ENCODE data around the gene ZNF653.
"Not testable (repeated sequence)": the region's sequence is repeated elsewhere in the genome, so short reads cannot be mapped to it uniquely, and the experiment has no call there.

ZNF653 gene

GRCh38 chr19:11453468-11454341 is 51.9 kb downstream of the ZNF653 start:
- no peak for DNase-seq

- no peak for DNase-seq
Measured at GRCh38 chr19:11452620-11453310, 52.9 kb downstream of the ZNF653 start.

DNA sequence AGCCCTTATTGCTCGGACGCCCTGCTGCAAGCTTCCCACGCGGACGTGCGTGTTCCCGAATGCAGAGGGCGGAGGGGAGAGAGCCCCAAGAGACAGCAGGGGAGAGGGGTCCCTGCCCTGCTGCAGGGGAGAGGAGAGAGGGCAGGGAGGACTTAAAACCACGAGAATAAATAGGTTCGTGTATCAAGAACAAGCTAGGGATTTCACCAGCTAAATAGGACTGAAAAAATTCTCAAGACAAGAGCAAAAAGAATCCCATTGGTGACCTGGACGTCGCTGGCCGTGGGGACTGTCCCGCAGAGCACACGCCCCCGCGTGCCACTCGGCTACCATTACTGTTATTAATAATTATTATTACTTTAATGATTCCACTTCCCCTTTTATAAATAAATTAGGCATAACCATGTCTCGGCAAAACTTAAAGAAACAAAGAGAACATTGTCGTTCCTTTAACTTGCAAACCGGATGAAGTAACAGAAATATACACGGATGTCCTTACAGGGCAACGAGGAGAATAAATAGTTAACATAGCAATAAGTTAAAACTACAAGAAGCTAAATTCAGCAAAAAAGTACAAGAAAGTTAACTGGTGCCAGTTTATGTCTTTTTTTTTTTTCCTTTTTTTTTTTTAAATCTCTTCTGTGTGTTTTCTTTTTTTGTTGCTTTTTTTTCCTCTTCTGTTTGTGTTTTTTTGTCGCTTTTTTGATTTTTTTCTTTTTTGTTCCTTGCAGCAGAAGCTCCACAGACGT is 53.6 kb downstream of the ZNF653 start:
- no peak for DNase-seq

GRCh38 chr19:11451327-11451870 is 54.2 kb downstream of the ZNF653 start:
- no peak for DNase-seq

DNA sequence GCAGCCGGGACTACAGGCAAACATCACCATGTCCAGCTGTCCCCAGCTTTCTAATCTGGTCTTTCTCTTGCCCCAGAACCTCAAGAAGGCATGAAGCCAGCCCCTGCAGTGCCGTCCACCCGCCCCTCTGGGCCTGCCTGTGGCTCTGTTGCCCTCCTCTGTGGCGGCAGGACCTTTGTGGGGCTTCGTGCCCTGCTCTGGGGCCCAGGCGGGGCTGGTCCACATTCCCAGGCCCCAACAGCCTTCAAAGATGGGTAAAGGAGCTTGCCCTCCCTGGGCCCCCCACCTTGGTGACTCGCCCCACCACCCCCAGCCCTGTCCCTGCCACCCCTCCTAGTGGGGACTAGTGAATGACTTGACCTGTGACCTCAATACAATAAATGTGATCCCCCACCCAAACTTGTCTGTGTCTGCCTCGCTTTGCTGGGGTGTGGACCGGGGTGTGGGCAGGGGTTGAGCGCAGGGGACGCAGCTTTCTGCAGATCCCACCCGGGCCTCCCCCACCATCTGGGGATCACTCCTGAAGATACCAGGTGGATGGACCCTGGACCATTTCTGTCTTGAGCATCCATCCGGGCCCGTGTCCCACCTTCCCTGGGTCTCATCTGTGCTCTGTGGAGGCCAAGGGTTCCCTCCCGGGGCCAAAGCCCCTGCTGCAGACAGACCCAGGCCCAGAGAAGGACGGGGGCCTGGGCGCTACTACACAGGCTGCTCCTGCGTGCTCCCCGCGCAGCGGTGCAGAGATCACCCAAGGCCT is 54.9 kb downstream of the ZNF653 start:
- DNase-seq: no peak

DNA sequence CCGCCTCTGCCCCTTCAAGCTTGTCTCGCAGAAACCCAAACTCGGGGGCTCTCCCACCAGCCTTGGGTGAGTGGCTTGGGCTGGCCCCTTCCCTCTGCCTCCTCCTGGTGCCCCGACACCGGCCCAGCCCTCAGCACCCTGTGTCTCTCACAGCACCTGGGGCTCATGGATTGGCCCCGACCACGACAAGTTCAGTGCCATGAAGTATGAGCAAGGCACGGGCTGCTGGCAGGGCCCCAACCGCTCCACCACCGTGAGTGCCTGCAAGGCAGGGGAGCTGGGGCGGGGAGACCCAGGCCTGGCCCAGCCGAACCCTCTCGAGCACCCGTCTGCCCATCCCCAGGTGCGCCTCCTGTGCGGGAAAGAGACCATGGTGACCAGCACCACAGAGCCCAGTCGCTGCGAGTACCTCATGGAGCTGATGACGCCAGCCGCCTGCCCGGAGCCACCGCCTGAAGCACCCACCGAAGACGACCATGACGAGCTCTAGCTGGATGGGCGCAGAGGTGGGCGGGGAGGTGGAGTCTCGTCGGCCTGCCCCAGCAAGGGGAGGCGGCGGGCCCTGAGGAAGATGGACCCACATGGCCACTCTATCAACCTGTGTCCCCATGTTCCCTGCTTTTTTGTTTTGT is 56.6 kb downstream of the ZNF653 start:
- DNase-seq: no peak

DNA sequence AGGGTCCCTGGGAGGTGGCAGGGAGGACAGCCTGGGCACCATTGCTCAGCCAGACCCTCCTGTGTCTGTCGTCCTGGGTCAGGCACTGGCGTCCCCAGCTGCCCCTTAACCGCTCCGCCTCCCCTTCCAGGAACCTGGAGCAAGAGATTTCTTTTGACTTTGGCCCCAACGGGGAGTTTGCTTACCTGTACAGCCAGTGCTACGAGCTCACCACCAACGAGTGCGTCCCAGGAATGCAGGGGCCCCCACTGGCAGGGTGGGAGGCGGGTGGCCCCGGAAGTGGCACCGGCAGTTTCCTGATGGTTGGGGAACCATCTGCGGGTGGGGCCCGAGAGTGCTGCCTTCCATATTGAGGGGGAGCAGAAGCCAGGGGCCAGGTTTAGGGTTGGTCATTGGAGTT is 57.2 kb downstream of the ZNF653 start:
- no peak for DNase-seq

- DNase-seq: no peak
Measured at GRCh38 chr19:11447347-11448262, 58.0 kb downstream of the ZNF653 start.

GRCh38 chr19:11446652-11447301 is 58.9 kb downstream of the ZNF653 start:
- peak; percentile 60 to 62 for DNase-seq

- DNase-seq: no peak
Measured at GRCh38 chr19:11446271-11446651, 59.4 kb downstream of the ZNF653 start.

DNA sequence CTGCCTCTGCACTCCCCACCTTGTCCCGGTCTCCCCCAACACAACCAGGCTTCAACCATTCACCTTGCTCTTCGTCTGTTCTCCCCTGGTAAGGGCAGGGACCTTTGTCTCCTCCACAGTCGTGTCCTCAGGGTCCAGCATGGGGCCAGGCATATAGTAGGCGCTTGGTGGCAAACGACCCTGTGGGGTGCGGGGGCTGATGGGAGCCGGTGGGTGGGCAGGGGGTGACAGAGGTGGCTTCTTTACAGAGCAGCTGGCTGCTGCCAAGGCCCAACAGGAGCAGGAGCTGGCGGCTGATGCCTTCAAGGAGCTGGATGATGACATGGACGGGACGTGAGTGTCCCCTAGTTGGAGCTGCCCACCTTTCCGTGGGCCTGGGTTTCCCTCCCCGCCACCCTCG is 60.5 kb downstream of the ZNF653 start:
- DNase-seq: no peak

DNA sequence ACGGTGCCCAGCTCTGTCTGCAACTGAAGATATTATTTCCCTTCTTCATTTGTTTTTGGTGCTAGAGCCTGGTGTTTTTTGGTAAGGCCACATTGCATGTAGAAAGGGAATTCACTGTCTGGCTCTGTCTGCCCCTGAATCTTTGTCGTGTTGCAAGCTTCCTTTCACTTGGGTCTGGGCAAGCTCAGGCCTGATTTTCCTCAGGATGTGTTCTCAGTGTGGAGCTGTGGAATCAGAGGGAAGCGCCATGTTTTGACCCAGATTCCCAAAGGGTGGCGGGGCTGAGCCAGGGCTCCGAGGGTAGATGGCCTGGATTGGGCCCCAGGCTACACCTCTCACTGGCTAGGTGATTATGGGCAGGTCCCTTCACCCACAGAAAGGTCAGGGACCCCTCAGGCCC is 61.6 kb downstream of the ZNF653 start:
- DNase-seq: no peak

DNA sequence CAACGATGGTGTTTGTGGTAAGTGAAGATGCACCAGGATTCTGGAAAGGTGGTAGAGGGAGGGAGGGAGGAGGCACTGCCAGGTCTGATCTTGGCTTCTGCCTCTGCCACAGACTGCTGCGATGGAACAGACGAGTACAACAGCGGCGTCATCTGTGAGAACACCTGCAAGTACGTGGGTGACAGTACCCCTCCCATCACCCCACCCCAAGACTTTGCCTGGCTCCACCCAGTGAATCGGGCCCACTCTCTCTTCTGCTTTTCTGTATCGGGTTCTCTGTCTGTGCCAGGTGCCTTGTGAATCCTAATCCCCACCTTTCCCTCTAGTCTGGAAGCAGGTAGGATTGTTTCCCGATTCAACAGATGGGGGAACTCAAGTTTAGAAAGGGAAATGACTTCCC is 67.7 kb downstream of the ZNF653 start:
- DNase-seq: no peak

DNA sequence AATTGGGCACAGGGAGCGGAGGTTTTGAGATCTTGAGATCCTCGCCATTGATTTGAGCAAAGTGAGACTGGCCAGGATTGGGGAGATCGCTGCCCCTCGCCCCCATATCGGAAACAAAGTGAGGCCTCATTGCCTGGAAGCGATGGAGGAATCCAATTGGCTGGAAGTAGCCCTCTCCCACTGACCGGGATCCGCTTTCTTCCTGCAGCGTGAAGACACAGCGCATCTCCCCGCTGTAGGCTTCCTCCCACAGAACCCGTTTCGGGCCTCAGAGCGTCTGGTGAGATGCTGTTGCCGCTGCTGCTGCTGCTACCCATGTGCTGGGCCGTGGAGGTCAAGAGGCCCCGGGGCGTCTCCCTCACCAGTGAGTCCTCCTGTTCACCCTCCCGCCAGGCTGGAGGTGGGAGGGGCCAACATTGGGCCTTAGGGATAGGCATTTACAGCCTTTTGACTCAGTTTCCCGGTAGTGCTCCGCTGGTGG is 69.8 kb downstream of the ZNF653 start:
- peak in 1 of 2 experiments; percentile 49 for DNase-seq

GRCh38 chr19:11435057-11435832 is 70.4 kb downstream of the ZNF653 start, which contains the start of the genes ODAD3 and PRKCSH:
ODAD3 (minus strand) TSS chr19:11435121; CDS start chr19:11435016, 105 bp downstream.
PRKCSH (plus strand) TSS chr19:11435635; CDS start chr19:11436118, 483 bp downstream.
- DNase-seq: peak; percentile 100

- DNase-seq: no peak
Measured at GRCh38 chr19:11434703-11435056, 71.0 kb downstream of the ZNF653 start.

- not testable (repeated sequence) for DNase-seq
Measured at GRCh38 chr19:11433526-11433925, 72.1 kb downstream of the ZNF653 start.

Measured in NCI-H524 (cell line).